GM18505 (cell line): ENCODE results near the gene MTPN.

Experiments used
- ATAC-seq: cut with Tn5 transposase; IDR thresholded peaks from one replicate; pipeline ENCODE4 v1.9.1; 2021; ENCODE audit not compliant: unreplicated experiment
- POLR2A ChIP-seq: IDR thresholded peaks from 4 replicates; pipeline ENCODE4 v1.6.1; 2011; ENCODE audit warnings: borderline replicate concordance; ENCODE audit not compliant: insufficient read depth, insufficient read length; ENCODE audit errors: extremely low read depth

MTPN gene

DNA sequence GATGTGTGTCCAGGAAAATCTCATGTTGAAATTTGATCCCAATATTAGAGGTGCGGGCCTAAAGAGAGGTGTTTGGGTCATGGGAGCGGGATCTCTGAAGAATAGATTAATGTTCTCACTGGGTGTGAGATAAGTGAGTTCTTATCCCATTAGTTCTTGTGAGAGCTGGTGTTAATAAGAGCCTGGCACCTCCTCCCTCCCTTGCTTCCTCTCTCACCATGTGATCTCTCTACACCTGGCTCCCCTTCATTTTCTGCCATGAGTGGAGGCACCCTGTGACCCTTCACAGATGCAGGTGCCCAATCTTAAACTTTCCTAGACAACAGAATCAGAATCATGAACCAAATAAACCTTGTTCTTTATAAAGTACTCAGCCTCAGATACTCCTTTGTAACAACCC lies 19.5 kb downstream of the MTPN start:
- ATAC-seq = no peak
- no peak for TF ChIP-seq POLR2A

DNA sequence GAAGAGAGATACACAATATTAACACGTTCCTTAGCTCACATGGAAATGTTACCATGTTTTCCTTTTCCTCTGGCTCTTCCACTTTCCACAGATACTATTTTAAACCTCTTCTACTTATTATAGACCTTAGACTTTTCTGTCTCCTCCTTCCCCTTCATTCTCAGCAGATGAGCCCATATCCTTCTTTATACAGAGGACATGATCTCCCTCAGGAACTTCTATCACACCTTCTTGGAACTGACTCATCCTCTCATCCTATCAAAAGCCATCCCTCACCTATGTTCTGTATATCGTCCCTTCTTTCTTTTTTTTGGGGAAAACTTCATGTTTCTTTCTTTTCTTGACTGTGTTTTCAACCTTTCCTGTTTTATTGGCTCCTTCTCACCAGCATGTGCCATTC lies 20.8 kb downstream of the MTPN start:
- ATAC-seq = no peak

DNA sequence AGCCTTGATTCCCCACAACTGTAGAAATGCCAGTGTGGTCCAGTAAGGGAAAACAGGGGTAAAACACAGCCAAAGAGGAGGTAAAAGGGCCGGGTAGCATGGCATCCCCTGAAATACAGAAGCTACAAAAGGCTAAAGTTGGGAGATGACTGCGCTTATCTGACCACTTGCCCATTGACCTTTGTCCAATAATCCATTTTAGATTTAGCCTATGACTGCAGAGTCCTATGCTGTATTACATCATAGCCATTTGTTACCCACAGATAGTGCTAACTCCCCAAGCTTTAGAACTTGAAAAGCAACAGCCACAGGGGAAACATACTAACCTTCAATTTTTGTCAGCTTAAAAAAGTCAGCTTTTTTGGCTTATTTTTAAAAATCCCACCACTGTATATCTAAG lies 26.2 kb downstream of the MTPN start:
- no peak for TF ChIP-seq POLR2A
- ATAC-seq = no peak

More for the DNA sequence above, 20.8 kb downstream of the MTPN start:
- TF ChIP-seq POLR2A = no peak

DNA sequence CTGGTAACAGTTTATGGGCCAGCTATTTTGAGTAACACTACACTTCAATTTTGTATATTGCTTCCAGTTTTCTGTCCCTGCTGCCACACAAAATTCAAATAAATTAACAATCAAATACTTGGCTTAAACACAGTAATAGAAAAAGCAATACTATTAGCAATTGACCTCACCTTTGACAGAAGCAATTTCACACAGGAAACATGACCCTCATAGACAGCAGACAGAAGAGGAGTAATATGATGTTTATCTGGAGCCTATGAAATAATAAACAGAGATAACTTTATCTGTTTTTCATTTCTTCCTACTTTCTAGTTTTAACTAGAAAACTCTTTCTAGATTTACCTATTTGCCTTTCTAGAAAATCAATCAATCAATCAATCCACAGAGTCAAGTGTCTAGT lies 26.7 kb downstream of the MTPN start:
- TF ChIP-seq POLR2A = no peak
- ATAC-seq = no peak

DNA sequence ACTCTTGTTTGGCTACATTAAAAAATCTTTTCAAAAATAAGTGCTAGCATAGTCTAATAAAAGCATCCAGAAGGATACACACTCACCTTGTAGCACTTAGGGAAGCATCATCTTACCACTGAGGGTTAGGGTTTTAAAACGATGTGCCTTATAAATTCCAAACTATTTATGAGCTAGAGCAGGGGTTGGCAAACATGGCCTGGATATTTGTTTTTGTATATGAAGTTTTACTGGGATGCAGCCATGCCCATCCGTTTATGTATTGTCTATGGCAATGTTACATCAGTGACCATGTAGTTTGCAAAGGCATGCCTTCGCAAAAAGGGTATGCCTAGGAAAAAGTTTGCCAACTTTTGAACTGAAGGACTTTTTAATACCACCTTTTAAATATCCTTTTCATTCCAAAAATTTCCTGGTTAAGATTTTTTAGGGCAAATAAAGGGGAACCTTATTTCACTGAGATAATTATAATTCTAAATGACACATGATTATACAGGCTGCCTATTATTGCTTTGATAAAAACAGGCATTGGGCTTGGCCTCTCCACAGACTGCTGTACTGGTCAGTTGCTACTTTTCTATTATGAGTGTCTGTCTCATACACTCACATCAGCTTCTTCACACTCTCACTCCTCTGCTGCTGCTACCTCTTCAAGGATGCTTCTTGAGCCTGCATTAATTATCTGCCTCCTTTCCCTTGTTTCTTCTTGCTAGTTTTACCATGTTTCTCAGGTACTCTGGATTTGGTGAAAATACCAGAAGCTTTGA lies 30.7 kb downstream of the MTPN start:
- ATAC-seq = no peak
- no peak for TF ChIP-seq POLR2A

DNA sequence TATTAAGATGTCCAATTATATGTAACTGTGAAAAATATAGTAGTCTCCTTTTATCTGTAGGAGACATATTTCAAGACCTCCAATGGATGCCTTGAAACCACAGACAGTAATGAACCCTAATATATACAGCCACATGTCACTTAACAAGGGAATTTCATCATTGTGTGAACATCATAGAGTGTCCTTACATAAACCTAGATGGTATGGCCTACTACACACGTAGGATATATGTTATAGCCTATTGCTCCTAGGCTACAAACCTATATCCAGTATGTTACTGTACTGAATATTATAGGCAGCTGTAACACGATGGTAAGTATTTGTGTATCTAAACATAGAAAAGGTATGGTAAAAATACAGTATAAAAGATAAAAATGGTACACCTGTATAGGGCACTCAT lies 32.4 kb downstream of the MTPN start:
- ATAC-seq = no peak

DNA sequence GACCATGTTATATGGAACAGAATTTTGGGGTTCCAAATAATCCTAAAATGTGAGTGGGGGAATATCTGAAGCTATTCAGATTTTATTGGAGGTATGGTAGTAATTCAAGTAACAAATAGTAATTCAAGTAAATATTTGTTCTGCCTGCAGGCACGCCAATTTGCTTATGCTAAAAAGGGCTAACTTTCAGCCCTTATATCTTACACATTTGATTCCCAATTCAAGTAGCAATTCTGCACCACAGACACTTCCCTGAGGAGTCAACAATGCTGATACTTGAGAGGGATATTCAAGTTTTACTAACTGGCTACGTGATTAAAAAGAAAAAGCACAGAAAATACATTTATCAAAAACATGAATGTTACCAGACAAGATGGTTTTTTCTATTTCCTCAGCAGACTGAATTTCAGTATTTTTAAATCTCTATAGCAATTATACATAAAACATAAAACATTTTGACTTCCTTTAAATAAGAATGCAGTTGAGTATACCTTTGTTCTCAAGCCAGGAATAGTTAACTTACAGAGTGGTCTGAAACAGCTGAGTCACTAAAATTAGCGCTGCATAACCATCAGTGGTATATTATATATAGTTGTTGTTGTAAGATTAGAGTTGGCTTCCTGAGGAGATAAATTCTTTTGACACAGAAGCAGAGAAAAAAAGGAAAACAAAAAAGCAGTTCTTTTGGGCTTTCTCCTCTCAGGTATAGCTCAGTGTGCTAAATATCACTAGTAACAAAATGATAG lies 33.9 kb downstream of the MTPN start:
- ATAC-seq = peak; percentile 40
- no peak for TF ChIP-seq POLR2A

More for the DNA sequence above, 32.4 kb downstream of the MTPN start:
- TF ChIP-seq POLR2A = no peak

DNA sequence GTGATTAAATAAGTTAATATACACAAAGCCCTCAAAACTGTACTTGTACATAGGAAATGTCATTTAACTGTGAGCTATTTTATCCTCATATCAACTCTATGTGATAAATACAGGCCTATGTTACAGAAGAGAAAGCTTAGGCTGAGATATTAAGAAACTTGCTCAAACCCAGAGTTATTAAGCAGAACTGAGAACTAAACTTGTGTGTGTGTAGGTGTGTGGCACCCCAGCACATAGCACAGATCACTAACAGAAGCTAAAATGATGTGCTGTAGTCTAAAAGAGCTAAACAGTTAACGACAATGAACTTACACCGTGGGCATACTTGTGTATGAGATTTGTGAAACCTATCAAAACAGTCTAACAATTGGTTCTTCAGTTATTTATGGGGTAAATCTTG lies 34.5 kb downstream of the MTPN start:
- ATAC-seq = peak; percentile 74

DNA sequence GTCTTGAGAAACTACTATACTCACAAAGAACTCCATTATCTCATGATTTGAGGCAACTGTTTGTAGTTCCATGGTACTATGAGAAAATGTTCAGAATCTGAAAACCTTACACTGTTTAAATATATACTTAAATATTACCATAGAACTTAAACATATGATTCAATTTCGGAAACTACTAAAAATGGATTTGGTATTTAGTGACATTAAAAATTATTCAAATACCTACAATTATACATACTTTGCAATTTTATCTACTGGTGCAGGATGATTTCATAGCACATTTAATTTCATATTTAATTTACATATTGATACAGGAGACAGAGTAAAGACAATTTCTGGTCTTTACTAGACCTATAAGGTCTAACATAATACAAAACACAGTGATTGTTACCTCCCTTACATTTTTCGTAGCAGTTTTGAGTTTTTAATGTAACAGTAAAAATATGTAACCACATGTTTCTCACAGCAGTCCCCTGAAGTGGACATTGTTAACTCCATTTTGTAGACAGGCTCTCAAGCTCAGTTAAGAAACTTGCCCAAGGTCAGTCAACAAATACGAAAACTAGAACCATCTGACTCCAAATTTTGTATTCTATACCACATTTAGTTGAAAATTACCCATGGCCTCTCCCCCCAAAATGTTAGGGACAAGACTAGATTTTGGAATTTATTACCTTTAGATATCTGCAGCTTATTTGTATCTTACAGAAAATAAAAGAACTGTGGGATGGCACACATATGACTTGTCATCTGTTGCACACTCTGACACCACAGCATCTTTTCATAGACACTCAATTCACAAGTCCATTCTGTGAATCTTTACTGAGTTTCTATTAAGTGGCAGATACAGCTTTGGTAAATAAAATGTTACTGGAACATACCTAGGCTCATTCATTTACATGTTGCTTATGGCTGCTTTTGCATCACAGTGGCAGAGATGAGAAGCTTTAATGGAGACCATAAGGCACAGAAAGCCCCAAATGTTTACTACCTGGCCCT lies 36.8 kb downstream of the MTPN start:
- TF ChIP-seq POLR2A = no peak
- ATAC-seq = no peak

More for the DNA sequence above, 34.5 kb downstream of the MTPN start:
- no peak for TF ChIP-seq POLR2A

DNA sequence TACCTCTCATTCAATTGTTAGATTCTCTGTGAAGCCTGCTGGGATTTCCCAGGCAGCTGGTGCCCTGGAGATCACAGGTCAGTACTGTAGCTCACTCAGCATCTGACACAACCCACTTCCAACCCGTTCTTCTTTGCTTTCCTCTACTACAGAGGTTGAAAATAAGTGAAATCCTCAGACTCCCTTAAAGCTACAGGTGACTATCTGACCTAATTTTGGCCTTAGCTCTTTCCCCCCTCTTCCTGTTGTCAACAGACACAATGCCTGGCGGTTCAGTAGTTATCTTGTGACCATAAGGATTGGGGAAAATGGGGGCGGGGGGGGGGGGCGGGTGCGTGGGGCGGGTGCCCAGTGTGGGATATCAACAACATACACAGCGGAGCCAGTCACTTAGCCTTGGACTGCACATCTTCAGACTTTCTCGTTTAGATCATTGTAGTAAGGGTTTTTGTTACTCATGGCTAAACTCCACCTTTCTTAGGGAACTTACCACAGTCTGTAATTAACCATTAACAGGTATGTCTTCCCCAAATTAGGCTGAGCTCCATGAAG lies 37.8 kb downstream of the MTPN start:
- ATAC-seq = no peak

DNA sequence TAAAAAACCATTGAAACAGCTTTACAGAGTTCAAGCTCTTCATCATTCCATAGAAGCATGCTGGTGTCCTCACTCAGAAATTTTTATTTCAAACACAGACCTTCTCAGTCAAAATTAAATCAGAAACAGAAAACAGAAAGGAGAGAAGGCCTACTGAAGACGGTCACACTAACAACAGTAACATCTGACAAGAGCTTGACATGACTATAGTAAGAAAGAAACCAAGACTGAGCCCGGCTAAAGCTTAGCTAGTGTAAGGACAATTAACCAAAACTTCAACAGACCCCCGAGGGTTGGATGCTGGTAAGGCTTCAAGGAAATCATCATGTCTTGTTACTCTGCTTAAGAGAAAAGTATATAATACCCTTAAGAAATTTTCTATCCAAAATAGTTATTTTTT lies 38.6 kb downstream of the MTPN start:
- ATAC-seq = no peak
- no peak for TF ChIP-seq POLR2A

More for the DNA sequence above, 37.8 kb downstream of the MTPN start:
- TF ChIP-seq POLR2A = no peak

DNA sequence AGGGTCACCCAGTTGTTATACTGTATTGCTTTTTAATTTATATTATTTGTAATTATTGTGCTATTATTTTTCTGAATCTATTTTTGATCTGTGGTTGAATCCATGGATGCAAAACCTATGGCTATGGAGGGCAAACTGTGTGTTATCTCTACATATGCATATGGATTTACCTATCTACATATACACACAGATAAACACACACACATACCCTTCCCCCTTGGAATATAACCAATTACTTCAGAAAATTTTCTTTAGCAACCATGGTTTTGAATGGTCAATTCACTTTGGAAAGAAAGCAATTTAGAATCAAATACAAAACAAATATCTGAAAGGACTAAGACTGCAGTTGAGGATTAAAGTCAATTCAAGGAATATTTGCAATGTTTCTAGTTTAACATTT lies 39.1 kb downstream of the MTPN start:
- TF ChIP-seq POLR2A = no peak
- no peak for ATAC-seq
